K562 (cell line): ENCODE measurements around the gene MAD1L1. TPM values are rescaled to one million over a fixed set of nuclear protein-coding genes. Genes with fewer than 3 reads are reported as not detected.
A peak's percentile ranks its signal among the peaks of the same experiment; 100 is the strongest.

Experiments
- CBFA2T2 ChIP-seq: fragments of 450-650 bp; conservative IDR thresholded peaks from 2 replicates; pipeline ENCODE4 v1.6.1; 2017; ENCODE audit warnings: mild to moderate bottlenecking
- FOXA1 ChIP-seq: fragments of 450-650 bp; IDR thresholded peaks from 2 replicates; pipeline ENCODE4 v1.6.1; 2016; ENCODE audit warnings: mild to moderate bottlenecking, borderline replicate concordance
- JUNB ChIP-seq: fragments of 450-650 bp; formaldehyde crosslinking; conservative IDR thresholded peaks from 2 replicates; pipeline ENCODE4 v1.4.0; 2020; ENCODE audit warnings: mild to moderate bottlenecking
- LEF1 ChIP-seq: fragments of 450-650 bp; IDR thresholded peaks from 2 replicates; pipeline ENCODE4 v1.6.1; 2016; ENCODE audit warnings: mild to moderate bottlenecking
- RAD51 ChIP-seq: fragments of 450-650 bp; IDR thresholded peaks from 2 replicates; pipeline ENCODE4 v1.7.1; 2016; ENCODE audit warnings: low read depth, mild to moderate bottlenecking, borderline replicate concordance
- SOX6 ChIP-seq: fragments of 450-650 bp; IDR thresholded peaks from 2 replicates; pipeline ENCODE4 v1.6.1; 2014; ENCODE audit warnings: mild to moderate bottlenecking
- ZBTB17 ChIP-seq: fragments of 450-650 bp; formaldehyde crosslinking; IDR thresholded peaks from 2 replicates; pipeline ENCODE4 v1.4.0; 2020; ENCODE audit warnings: mild to moderate bottlenecking
- polyA plus RNA-seq, 8 experiments: library from polyadenylated mRNA; depleted of rRNA in 4 of 8; stranded (reverse) in 5 of 8; unstranded in 3 of 8; fragments of >200 nt; fragmentation: Nextera tagmentation in 2 of 8; fragmentation: Illumina TruSeq in 1 of 8; extraction: Ambion mirVana in 2 of 8; extraction: Trizol in 1 of 8; gene quantifications; 2 replicates each; pipeline versions ENCODE4 v1.2.1 to v1.2.3, GENCODE V29; 2011 to 2014; ENCODE audit warnings: inconsistent platforms in 1 of 8, missing spikeins in 1 of 8
- total RNA-seq, 7 experiments: library from RNA; depleted of rRNA in 6 of 7; stranded (reverse); fragments of >200 nt in 6 of 7; fragmentation: Illumina TruSeq in 2 of 7; extraction: Trizol in 2 of 7; gene quantifications; 2 replicates each; pipeline versions ENCODE4 v1.2.1 to v1.2.3, GENCODE V29; 2011 to 2021; ENCODE audit warnings: low replicate concordance in 1 of 7
- TF ChIP-seq, protein P1 (sequence below): fragments of 450-650 bp; IDR thresholded peaks from 2 replicates; pipeline ENCODE4 v1.6.1; 2016; ENCODE audit warnings: mild to moderate bottlenecking, moderate library complexity
- TF ChIP-seq, protein P2 (sequence below): fragments of 450-650 bp; IDR thresholded peaks from 2 replicates; pipeline ENCODE4 v1.7.0; 2016; ENCODE audit warnings: borderline replicate concordance

Gene MAD1L1
- total and polyA plus RNA-seq, 9 of the 15 experiments (the other 6 are each of a cell fraction or from before 2014, with no cell fraction given) = 1.7 to 89.7 (median 18.0) TPM

DNA sequence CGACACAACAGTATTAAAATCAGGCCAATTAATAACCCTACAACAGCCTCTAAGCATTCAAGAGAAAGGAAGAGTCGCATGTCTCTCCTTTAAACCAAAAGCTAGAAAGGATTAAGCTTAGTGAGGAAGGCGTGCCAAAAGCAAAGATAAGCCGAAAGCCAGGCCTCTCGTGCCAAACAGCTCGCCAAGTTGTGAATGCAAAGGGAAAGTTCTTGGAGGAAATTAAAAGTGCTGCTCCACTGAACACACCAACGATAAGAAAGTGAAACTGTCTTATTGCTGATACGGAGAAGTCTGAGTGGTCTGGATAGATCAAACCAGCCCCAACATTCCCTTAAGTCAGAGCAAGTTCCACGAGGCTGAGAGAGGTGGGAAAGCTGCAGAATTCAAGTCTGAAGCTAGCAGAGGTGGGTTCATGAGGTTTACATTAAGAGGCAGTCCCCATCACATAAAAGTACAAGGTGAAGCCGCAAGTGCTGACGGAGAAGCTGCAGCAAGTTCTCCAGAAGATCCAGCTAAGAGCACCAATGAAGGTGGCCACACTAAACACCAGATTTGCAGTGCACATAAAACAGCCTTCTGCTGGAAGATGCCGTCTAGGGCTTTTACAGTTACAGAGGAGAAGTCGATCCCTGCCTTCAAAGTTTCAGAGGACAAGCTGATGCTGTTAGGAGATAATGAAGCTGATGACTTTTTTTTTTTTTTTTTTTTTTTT is 194.8 kb downstream of the MAD1L1 start (continued):
- TF ChIP-seq, protein P1, sequence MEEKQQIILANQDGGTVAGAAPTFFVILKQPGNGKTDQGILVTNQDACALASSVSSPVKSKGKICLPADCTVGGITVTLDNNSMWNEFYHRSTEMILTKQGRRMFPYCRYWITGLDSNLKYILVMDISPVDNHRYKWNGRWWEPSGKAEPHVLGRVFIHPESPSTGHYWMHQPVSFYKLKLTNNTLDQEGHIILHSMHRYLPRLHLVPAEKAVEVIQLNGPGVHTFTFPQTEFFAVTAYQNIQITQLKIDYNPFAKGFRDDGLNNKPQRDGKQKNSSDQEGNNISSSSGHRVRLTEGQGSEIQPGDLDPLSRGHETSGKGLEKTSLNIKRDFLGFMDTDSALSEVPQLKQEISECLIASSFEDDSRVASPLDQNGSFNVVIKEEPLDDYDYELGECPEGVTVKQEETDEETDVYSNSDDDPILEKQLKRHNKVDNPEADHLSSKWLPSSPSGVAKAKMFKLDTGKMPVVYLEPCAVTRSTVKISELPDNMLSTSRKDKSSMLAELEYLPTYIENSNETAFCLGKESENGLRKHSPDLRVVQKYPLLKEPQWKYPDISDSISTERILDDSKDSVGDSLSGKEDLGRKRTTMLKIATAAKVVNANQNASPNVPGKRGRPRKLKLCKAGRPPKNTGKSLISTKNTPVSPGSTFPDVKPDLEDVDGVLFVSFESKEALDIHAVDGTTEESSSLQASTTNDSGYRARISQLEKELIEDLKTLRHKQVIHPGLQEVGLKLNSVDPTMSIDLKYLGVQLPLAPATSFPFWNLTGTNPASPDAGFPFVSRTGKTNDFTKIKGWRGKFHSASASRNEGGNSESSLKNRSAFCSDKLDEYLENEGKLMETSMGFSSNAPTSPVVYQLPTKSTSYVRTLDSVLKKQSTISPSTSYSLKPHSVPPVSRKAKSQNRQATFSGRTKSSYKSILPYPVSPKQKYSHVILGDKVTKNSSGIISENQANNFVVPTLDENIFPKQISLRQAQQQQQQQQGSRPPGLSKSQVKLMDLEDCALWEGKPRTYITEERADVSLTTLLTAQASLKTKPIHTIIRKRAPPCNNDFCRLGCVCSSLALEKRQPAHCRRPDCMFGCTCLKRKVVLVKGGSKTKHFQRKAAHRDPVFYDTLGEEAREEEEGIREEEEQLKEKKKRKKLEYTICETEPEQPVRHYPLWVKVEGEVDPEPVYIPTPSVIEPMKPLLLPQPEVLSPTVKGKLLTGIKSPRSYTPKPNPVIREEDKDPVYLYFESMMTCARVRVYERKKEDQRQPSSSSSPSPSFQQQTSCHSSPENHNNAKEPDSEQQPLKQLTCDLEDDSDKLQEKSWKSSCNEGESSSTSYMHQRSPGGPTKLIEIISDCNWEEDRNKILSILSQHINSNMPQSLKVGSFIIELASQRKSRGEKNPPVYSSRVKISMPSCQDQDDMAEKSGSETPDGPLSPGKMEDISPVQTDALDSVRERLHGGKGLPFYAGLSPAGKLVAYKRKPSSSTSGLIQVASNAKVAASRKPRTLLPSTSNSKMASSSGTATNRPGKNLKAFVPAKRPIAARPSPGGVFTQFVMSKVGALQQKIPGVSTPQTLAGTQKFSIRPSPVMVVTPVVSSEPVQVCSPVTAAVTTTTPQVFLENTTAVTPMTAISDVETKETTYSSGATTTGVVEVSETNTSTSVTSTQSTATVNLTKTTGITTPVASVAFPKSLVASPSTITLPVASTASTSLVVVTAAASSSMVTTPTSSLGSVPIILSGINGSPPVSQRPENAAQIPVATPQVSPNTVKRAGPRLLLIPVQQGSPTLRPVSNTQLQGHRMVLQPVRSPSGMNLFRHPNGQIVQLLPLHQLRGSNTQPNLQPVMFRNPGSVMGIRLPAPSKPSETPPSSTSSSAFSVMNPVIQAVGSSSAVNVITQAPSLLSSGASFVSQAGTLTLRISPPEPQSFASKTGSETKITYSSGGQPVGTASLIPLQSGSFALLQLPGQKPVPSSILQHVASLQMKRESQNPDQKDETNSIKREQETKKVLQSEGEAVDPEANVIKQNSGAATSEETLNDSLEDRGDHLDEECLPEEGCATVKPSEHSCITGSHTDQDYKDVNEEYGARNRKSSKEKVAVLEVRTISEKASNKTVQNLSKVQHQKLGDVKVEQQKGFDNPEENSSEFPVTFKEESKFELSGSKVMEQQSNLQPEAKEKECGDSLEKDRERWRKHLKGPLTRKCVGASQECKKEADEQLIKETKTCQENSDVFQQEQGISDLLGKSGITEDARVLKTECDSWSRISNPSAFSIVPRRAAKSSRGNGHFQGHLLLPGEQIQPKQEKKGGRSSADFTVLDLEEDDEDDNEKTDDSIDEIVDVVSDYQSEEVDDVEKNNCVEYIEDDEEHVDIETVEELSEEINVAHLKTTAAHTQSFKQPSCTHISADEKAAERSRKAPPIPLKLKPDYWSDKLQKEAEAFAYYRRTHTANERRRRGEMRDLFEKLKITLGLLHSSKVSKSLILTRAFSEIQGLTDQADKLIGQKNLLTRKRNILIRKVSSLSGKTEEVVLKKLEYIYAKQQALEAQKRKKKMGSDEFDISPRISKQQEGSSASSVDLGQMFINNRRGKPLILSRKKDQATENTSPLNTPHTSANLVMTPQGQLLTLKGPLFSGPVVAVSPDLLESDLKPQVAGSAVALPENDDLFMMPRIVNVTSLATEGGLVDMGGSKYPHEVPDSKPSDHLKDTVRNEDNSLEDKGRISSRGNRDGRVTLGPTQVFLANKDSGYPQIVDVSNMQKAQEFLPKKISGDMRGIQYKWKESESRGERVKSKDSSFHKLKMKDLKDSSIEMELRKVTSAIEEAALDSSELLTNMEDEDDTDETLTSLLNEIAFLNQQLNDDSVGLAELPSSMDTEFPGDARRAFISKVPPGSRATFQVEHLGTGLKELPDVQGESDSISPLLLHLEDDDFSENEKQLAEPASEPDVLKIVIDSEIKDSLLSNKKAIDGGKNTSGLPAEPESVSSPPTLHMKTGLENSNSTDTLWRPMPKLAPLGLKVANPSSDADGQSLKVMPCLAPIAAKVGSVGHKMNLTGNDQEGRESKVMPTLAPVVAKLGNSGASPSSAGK = peak; percentile 41
- peak; percentile 33; the same call in 1 of the 2 replicates for TF ChIP-seq RAD51
- TF ChIP-seq, protein P2, sequence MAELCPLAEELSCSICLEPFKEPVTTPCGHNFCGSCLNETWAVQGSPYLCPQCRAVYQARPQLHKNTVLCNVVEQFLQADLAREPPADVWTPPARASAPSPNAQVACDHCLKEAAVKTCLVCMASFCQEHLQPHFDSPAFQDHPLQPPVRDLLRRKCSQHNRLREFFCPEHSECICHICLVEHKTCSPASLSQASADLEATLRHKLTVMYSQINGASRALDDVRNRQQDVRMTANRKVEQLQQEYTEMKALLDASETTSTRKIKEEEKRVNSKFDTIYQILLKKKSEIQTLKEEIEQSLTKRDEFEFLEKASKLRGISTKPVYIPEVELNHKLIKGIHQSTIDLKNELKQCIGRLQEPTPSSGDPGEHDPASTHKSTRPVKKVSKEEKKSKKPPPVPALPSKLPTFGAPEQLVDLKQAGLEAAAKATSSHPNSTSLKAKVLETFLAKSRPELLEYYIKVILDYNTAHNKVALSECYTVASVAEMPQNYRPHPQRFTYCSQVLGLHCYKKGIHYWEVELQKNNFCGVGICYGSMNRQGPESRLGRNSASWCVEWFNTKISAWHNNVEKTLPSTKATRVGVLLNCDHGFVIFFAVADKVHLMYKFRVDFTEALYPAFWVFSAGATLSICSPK = no peak
- no peak for TF ChIP-seq JUNB (CRISPR knock-in tag)
- 0 out of 2 replicates have a peak, but pooled peaks have one; percentile 21 for TF ChIP-seq ZBTB17
- no peak for TF ChIP-seq FOXA1
- TF ChIP-seq CBFA2T2 = 0 out of 2 replicates have a peak, but pooled peaks have one; percentile 3
- 0 out of 2 replicates have a peak, but pooled peaks have one; percentile 18 for TF ChIP-seq LEF1
- TF ChIP-seq SOX6 = 0 out of 2 replicates have a peak, but pooled peaks have one; percentile 14
